Stimulated activated memory B cell treated with anti-CD40 and anti-IgM and Interleukin-4, amounts not matched to agents 10 μg/mL and 1 μg/mL and 100 μg/mL, for 72 hours (primary cell): ENCODE results near the gene SSC5D.

ENCODE experiments used
- ATAC-seq: fragments of 150-1000 bp; cut with Tn5 transposase; 2 replicates; pipeline ENCODE4 v1.10.0; 2021
- H3K27ac Mint-ChIP-seq: one replicate; pipeline ENCODE4 v1.8.0; 2022; ENCODE audit warnings: mild to moderate bottlenecking, mixed read lengths
- H3K27me3 Mint-ChIP-seq: one replicate; pipeline ENCODE4 v1.8.0; 2022; ENCODE audit warnings: mixed read lengths
- H3K36me3 Mint-ChIP-seq: one replicate; pipeline ENCODE4 v1.8.0; 2022; ENCODE audit warnings: mixed read lengths
- H3K4me1 Mint-ChIP-seq: one replicate; pipeline ENCODE4 v1.8.0; 2022; ENCODE audit warnings: mixed read lengths
- H3K4me3 Mint-ChIP-seq: one replicate; pipeline ENCODE4 v1.8.0; 2022; ENCODE audit warnings: mild to moderate bottlenecking, moderate library complexity, mixed read lengths
- H3K9me3 Mint-ChIP-seq: one replicate; pipeline ENCODE4 v1.8.0; 2022; ENCODE audit warnings: mixed read lengths

Gene SSC5D

DNA sequence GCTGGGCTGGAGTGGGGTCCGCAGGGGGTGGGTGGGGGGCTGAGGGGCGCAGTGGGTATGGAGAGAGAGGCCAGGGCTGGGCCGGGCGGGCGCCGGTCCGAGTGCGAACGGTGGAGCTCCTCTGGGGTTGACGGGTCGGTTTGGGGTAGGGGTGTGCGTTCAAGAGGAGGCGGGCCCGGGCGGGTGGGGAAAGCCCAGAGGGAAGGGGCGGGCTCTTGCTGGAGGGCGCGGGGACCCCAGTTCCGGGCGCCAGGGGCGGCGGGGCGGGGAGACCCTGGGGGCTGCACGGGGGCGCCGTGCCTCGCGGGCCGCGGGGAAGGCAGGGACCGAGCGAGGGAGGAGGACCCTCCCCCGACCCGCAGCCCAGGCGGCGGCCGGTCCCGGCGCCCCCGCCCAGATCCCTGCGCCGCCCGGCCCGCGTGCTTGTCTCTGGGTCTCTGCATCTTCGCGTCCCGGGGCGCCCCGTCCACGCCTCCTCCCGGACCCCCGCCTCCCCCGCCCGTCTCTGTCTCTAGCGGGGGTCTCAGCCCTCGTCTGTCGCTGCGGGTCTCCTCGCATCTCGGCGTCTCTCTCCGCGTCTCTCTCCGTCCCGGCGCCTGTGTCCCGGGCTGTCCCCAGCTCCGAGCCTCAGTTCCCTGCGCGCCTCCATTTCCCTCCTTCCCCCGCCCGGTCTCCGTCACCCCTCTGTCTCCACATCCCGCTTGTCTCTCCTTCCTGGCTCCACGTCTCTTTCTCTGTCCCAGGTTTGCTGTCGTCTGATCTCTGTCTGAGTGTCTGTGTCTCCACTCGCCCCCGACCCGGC is 36.9 kb upstream of the SSC5D start:
- H3K27me3 Mint-ChIP-seq = peaks cover 25% of the 10 kb centered on the region
- peaks cover 31% of the 10 kb centered on the region for H3K36me3 Mint-ChIP-seq
- H3K9me3 Mint-ChIP-seq = no peaks in the 10 kb centered on the region
- H3K27ac Mint-ChIP-seq = no peak overlapping the region
- peak; percentile 55 for ATAC-seq
- H3K4me1 Mint-ChIP-seq = no peaks in the 10 kb centered on the region
- H3K4me3 Mint-ChIP-seq = peak overlapping the region; percentile 54

DNA sequence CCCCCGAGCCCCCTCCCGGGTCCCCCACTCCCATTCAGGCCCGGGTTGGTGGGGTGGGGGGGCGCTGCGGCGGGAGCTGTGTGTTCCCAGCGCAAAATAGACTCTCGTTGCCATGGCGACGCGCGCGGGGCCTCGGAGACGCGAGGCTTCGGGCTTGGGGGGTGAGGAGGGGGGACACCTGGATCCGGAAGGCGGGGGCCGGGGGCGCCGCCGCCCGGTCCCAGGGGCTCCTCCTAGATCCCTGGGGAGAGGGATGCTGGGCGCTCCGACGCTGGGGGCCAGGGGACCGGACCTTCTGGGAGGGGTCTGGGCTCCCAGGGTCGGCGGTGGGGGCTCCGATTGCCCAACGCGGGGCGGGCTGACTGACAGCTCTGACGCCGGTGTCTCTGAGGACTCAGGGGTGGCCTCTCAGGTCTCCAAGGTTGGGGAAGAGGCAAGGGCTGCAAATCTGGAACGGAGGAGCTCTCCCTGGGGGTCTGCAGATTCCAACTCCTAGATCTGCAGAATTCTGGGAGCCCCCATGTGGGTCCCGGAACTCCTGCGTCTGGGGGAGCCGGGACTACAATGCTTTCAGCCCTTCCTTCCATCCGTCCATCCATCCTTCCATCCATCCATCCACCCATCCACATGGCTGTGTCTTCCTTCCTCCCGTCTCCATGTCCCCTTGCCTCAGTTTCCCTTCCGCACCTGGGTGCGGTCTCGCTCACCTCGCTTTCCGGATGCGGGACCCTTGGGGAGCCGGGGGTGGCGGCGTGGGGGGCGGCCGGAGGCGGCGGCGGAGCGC is 36.1 kb upstream of the SSC5D start:
- ATAC-seq = no peak
- Mint-ChIP-seq H3K27ac (no peak overlapping the region), H3K4me1 (no peaks in the 10 kb centered on the region), H3K36me3 (peaks cover 38% of the 10 kb centered on the region), H3K4me3 (peak overlapping the region; percentile 54), H3K9me3 (no peaks in the 10 kb centered on the region), H3K27me3 (peaks cover 25% of the 10 kb centered on the region)

DNA sequence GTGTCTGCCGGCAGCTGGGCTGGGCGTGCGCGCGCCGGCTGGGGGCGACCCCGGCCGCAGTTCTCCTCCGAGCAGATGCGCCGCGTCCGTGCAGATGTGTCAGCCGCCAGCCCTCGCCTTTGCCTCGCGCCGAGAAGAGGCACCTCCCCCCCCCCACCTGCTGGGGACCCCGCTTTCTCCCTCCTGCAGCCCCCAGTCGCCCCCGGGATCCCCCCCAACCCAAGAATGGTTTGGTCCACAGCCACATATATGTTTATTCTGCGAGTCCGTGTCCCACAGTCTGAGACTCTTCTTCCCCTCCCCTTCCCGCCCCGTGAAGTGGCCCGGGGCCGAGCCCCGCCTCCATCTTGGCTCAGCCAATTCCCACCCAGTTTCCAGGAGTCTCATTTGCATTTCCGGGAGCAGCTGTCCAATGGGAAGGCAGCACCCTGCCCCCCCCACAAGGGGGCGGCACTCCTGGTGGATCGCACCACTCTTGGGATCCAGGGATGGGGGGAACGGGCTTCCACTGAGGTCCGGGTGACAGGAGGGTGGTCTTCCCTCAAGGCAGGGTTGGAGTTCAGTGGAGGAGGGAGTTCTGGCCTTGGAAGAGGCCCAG is 35.4 kb upstream of the SSC5D start:
- no peak for ATAC-seq
- Mint-ChIP-seq H3K4me3 (no peak overlapping the region), H3K9me3 (no peaks in the 10 kb centered on the region), H3K27me3 (peaks cover 25% of the 10 kb centered on the region), H3K27ac (no peak overlapping the region), H3K4me1 (no peaks in the 10 kb centered on the region), H3K36me3 (peaks cover 38% of the 10 kb centered on the region)

DNA sequence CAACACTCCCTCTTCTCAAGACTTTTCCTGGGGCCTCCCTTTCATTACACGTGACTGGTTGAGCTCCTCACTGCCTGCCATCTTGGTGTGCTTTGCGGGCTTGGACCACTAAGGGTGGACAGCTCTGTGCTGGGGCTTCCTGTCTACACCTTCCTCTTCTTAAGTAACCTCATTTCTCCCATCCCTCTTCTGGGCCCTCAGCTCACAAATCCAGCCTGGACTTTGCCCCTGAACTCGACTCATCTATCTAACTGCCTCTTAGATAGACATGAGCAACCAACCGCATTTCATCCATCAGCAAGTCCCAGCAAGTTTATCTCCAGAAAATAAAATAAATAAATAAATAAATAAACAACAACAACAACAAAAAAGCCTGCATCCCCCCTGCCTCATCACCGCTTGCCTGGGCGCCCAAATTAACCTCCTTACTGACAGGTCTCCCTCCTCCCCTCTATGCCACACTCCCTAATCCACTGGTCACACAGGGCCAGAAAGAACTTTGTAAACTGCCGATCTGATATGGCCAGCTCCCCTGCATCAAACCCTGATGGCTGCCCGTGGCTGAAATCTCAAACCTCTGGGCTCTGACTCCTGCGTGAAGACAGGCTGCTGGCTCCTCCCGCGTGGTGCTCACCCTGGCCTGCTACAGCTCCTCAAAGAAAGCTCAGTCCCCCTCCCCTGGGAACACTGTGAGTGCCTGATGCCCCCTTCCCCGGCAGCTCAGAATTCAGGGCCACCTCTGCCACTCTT is 34.5 kb upstream of the SSC5D start:
- H3K36me3 Mint-ChIP-seq = peaks cover 40% of the 10 kb centered on the region
- no peak for ATAC-seq
- peaks cover 25% of the 10 kb centered on the region for H3K27me3 Mint-ChIP-seq
- H3K4me1 Mint-ChIP-seq = no peaks in the 10 kb centered on the region
- H3K9me3 Mint-ChIP-seq = no peaks in the 10 kb centered on the region
- peak overlapping the region; percentile 3 for H3K4me3 Mint-ChIP-seq
- H3K27ac Mint-ChIP-seq = no peak overlapping the region

DNA sequence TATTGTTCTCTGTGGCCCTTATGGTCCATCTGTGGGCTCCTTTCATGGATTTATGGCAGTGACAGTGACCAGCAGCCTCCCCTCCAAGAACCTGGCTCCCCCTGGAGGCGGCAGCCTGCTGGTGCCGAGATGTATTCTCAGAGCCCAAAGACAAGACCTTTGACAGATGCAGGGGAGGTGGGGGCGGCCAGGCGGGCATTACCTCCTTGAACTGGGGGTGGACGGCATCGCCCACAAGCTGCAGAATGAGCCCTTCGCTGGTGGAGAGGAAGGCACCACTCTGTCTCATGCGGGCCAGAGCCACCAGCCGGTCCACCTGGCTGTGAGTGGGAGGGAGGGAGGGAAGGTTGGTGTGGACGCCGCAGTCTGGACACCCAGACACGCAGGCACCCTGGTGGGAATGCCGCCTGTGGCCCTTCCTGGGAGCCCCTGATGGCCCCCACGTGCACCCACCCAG is 33.4 kb upstream of the SSC5D start:
- Mint-ChIP-seq H3K27ac (no peak overlapping the region), H3K36me3 (peaks cover 43% of the 10 kb centered on the region), H3K9me3 (no peaks in the 10 kb centered on the region), H3K4me1 (peaks cover 5% of the 10 kb centered on the region), H3K4me3 (no peak overlapping the region), H3K27me3 (peaks cover 25% of the 10 kb centered on the region)
- ATAC-seq = no peak

DNA sequence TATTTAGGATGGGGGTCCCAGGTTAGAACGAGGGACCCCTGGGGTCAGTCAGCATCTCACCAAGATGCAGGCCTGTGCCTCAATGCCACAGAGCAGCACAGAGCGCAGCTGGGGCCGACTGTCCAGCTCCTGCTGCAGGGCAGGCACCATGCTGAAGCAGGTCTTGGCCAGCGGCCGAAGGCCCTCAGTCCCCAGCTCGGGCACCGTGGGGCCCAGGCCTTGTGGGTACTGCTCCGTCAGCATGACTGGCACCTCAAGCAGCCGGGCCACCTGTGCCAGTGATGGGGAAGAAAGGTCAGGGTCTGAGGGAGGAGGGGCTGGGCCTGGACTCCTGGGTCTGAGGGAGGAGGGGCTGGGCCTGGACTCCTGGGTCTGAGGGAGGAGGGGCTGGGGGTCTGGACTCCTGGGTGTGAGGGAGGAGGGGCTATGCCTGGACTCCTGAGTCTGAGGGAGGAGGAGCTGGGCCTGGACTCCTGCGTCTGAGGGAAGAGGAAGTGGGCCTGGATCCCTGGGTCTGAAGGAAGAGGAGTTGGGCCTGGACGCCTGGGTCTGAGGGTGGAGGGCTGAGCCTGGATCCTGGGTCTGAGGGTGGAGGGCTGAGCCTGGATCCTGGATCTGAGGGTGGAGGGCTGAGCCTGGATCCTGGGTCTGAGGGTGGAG is 32.5 kb upstream of the SSC5D start:
- peaks cover 25% of the 10 kb centered on the region for H3K27me3 Mint-ChIP-seq
- ATAC-seq = no peak
- H3K36me3 Mint-ChIP-seq = peaks cover 43% of the 10 kb centered on the region
- H3K4me1 Mint-ChIP-seq = peaks cover 14% of the 10 kb centered on the region
- H3K4me3 Mint-ChIP-seq = no peak overlapping the region
- H3K27ac Mint-ChIP-seq = no peak overlapping the region
- H3K9me3 Mint-ChIP-seq = no peaks in the 10 kb centered on the region

DNA sequence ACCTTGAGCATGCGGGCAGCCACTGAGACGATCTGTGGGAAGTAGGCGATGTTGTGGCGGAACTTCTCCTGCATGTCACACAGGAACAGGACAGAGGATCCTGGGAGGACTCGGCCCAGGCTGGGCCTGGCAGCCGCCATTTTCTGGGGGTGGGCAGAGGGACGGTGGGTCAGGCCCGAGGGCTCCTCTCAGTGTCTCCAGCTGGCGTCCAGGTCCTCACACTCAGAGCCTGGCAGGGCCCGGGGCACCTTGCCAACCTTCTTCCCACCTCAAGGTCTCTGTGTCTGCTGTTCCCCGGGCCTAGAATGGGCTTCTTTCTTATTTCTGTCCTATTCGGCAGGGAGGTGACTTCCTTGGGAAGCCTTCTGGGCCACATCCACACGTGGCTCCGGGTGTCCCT is 31.9 kb upstream of the SSC5D start:
- ATAC-seq = no peak
- Mint-ChIP-seq H3K4me1 (peaks cover 18% of the 10 kb centered on the region), H3K9me3 (no peaks in the 10 kb centered on the region), H3K27me3 (peaks cover 25% of the 10 kb centered on the region), H3K36me3 (peaks cover 43% of the 10 kb centered on the region), H3K27ac (no peak overlapping the region), H3K4me3 (no peak overlapping the region)

DNA sequence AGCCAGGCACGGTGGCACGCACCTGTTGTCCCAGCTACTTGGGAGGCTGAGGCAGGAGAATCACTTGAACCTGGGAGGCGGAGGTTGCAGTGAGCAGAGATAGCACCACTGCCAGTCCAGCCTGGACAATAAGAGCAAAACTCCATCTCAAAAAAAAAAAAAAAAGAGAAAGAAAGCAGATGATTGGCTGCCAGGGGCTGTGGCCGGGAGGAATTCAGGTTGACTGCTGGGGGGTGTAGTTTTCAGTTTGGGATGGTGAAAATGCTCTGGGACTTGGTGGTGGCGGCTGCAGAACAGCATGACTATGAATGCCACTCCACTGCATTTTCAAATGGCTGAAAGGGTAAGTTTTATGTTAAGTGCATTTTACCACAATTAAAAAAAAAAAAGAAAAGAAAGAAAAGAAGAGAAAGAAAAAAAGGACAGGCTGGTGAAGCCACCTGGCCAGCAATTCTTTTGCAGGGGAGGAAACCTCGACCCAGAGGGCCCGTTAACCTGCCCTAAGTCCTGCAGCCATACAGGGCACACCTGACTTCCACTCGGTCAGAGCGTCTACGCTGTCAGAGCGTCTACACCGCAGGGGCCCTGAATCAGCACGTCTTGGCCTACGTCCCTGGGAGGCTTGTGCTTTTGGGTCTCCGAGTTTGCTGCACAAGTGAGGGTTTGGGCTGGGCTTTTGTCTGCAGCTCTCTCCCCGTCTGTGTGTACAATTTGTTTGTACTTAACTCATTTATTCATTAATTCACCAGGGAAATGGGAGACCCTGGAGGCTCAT is 30.4 kb upstream of the SSC5D start:
- ATAC-seq = no peak
- H3K27ac Mint-ChIP-seq = no peak overlapping the region
- H3K27me3 Mint-ChIP-seq = peaks cover 24% of the 10 kb centered on the region
- H3K4me3 Mint-ChIP-seq = no peak overlapping the region
- H3K36me3 Mint-ChIP-seq = peaks cover 43% of the 10 kb centered on the region
- no peaks in the 10 kb centered on the region for H3K9me3 Mint-ChIP-seq
- H3K4me1 Mint-ChIP-seq = peaks cover 29% of the 10 kb centered on the region

DNA sequence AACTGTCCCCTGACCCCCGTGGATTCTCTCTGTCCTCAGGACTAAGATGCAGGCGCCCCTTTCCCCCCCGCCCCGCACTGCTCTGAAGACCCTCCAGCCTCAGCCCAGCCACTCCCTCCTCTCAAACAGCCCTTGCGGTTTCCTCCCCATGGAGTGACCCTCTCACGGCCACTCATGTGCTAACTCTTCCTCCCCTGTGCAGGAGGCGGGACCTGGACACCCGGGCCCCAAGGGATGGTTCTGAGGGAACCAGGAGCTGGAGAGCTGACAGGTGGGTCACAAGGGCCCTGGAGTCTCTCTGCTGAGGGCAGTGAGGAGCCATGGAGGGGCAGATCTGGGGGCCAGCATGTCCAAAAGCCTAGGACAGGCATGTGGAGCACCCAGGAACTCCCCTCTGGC is 28.7 kb upstream of the SSC5D start:
- Mint-ChIP-seq H3K4me3 (no peak overlapping the region), H3K36me3 (peaks cover 27% of the 10 kb centered on the region), H3K4me1 (peaks cover 29% of the 10 kb centered on the region), H3K27me3 (peaks cover 7% of the 10 kb centered on the region), H3K27ac (no peak overlapping the region), H3K9me3 (no peaks in the 10 kb centered on the region)
- ATAC-seq = no peak

DNA sequence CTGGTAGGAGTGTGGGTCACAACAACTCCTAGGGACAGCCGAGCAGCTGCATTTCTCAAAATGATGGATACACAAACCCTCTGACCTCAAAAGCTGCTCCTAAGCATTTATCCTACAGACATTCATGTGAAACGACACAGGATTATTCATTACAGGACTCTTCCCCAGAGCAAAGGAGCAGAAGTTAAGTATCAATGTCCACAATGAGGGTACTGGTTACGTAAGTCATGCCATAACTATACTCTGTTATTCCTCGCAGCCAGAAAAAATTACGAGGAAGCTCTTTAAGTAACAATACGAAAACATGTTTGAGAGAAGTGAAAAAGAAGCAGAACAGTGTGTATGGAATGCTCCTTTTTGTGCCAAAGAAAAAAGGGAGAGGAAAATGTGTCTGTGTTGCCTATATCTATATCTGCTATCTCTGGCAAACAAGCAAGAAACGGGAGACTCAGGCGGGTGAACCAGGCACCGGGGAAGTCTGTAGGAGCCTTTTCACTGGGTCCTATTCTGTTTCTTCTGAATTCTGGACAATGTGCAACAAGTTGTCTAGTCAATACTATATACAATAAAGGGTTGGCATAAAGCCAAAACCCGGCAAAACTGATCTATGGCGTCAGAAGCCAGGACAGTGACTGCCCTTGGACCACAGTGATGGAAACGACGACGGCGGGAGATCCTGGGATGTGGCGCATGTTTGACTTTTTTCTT is 28.1 kb upstream of the SSC5D start:
- no peak for ATAC-seq
- peaks cover 21% of the 10 kb centered on the region for H3K36me3 Mint-ChIP-seq
- H3K27ac Mint-ChIP-seq = peak overlapping the region; percentile 83

DNA sequence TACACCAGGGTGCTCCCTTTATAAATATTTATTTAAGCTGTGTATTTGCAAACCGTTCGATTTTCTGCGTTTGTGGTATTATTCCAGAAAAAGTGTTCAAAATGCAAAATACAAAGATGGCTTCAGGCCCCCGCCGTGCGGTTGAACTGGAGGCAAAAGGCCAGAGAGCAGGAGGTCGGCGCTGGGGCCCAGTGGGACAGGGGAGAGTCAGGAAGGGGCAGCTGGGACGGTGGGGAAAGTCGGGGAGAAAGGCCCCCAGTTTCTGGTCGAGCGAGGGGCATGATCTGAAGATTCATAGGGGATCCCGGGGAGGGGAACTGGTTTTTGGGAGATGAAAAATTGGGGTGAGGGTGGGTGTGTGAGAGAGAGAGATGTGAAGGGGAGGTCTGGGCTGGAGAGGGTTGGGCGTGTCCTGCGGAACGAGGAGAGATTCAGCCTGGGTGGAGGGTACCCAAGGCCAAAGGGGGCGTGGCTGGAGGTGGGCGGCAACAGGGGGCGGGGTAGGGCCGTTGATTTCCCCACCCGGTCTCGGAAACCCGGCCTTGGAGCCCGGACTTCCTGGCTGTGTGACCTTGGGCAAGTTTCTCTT is 27.5 kb upstream of the SSC5D start:
- Mint-ChIP-seq H3K9me3 (no peaks in the 10 kb centered on the region), H3K27ac (peak overlapping the region; percentile 83), H3K4me3 (peak overlapping the region; percentile 87), H3K4me1 (peaks cover 29% of the 10 kb centered on the region), H3K27me3 (no peaks in the 10 kb centered on the region), H3K36me3 (peaks cover 15% of the 10 kb centered on the region)
- no peak for ATAC-seq

More for the DNA sequence above, 28.1 kb upstream of the SSC5D start:
- Mint-ChIP-seq H3K27me3 (peaks cover 1% of the 10 kb centered on the region), H3K4me3 (peak overlapping the region; percentile 87), H3K9me3 (no peaks in the 10 kb centered on the region), H3K4me1 (peaks cover 29% of the 10 kb centered on the region)

DNA sequence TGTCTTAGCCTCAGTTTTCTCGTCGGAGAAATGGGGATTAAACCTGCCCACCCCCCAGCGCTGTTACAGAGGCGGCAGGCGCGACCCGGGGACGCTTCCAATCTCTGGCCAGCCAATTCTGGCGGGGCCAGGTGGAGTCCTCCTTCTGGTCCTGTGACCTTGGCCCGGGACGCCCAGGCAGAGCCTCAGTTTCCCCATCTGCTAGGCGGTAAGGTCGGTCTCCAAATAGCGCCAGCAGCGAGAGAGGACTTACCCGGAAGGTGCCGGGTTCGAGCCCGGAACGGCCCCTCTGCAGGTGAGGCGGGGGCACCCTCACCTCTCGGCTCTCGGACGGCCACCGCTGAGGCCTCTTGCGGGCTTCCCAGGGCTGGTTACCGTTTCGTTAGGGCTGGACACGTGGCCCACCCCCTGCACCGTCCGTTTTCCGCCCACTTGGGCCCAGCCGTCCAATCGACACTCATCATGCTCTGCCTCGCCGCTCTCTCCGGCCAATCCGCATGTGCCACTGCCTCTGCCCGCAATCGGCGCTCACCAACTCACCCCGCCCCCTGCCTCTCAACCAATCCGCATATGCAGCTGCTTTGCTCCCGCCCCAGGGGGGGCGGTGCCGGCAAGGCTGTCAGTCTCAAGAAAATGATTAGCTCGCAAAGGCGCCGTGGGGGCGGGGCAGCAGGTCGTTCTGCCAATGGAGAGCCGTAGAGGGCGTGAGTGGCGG is 26.8 kb upstream of the SSC5D start, which contains the start of gene ISOC2:
Gene ISOC2 (minus strand): TSS at position 384 of the 715 bp plus-strand sequence. CDS start 5,156 bp downstream, outside the sequence.
- peaks cover 11% of the 10 kb centered on the region for H3K36me3 Mint-ChIP-seq
- peak within 1 kb of the TSS; percentile 83 for H3K27ac Mint-ChIP-seq
- H3K27me3 Mint-ChIP-seq = no peaks in the 10 kb centered on the region
- H3K4me3 Mint-ChIP-seq = peak within 1 kb of the TSS; percentile 87
- ATAC-seq = peak; percentile 98
- no peaks in the 10 kb centered on the region for H3K9me3 Mint-ChIP-seq
- peaks cover 29% of the 10 kb centered on the region for H3K4me1 Mint-ChIP-seq
